Measurements from ENCODE around the gene MKNK2.
"Not testable (repeated sequence)": the region's sequence is repeated elsewhere in the genome, so short reads cannot be mapped to it uniquely, and the experiment has no call there.

Gene MKNK2

DNA sequence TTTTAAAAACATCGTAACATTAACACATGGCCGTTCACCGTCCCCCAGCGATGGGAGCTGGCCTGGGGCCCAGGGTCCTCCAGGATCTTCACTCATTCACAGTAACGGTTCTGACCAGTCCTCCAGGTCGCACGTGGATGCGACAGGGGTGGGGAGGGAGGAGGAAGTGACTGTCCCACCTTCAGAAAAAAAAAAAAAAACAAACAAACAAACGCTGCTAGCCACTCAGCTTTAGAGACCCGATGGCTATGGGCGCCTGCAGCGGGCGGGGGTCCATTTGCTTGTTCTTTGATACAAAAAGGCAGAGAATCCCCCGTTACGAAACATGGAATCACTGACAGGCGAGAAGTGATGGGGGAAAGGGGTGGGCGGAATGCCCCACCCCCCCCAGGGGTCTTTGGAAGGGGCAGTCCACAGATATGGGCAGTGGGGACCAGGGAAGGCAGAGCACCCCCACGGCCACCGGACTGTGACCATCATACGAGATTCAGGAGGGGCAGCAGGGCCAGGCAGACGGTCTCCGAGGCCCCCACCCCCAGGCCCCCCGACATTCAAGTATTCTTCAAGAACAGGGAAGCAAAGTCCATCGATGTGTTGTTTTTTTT lies 13.3 kb downstream of the MKNK2 start:
- no peak overlapping the region for H3K4me3 ChIP-seq
- peaks cover 8 to 17% (median 12%) of the 10 kb centered on the region in 11 experiments; a peak in 21 of 22 replicates for H3K9me3 ChIP-seq (replicated peaks in 1 of 11)
- peaks cover 40 to 71% (median 47%) of the 10 kb centered on the region in 10 experiments for H3K4me1 ChIP-seq
- peaks cover 0 to 56% (median 49%) of the 10 kb centered on the region in 11 experiments; a peak in 19 of 22 replicates for H4K20me1 ChIP-seq
- H3K27me3 ChIP-seq = no peaks in the 10 kb centered on the region
- TF ChIP-seq Cebpa-rat (IDR thresholded peaks at IDR 0.05) = no peak
- H3K36me3 ChIP-seq = peaks cover 47 to 54% (median 52%) of the 10 kb centered on the region in 11 experiments
- peak overlapping the region in 1 of 11 experiments; percentile 9; a peak in 1 of 22 replicates for H3K9ac ChIP-seq
- H3K27ac ChIP-seq = peak overlapping the region in 3 of 11 experiments; percentile 4 to 26 (median 13); a peak in 3 of 22 replicates
- 0 out of 22 replicates have a peak overlapping the region, but pooled peaks of 1 of the 11 experiments have one; percentile 16 for H3K4me2 ChIP-seq

- Histone ChIP-seq H3K4me3 (no peak overlapping the region), H3K9ac (no peak overlapping the region), H3K27ac (no peak overlapping the region), H4K20me1 (peaks cover 0 to 44% (median 39%) of the 10 kb centered on the region in 11 experiments; a peak in 19 of 22 replicates), H3K9me3 (replicated peaks in 1 of 11) (peaks cover 8 to 17% (median 12%) of the 10 kb centered on the region in 11 experiments; a peak in 21 of 22 replicates), H3K4me1 (peaks cover 42 to 73% (median 49%) of the 10 kb centered on the region in 10 experiments), H3K36me3 (peaks cover 38 to 44% (median 42%) of the 10 kb centered on the region in 11 experiments), H3K27me3 (no peaks in the 10 kb centered on the region), H3K4me2 (no peak overlapping the region)
- TF ChIP-seq Cebpa-rat (IDR thresholded peaks at IDR 0.05) = no peak
These were observed 14.6 kb downstream of the MKNK2 start for GRCh38 chr19:2036424-2036823.

DNA sequence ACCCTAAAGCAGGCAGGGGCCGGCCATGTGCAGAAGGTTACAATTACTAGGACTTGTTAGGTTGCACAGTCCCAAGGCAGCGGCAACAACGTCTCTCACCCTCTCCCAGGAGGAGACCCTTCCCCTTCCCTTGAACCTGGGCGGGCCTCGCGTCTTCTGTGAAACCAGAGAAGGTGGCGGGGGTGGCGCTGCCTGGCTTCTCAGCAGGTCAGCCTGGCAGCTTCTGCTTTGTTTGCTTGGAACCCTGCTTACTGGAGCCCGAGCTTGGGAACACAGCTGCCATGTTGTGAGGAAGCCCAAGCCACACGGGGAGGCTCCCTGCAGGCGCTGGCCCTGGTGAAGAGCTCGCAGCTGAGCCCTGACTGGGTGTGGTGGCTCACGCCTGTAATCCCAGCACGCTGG lies 15.5 kb downstream of the MKNK2 start:
- Histone ChIP-seq H3K9me3 (replicated peaks in 1 of 11) (peaks cover 8 to 17% (median 12%) of the 10 kb centered on the region in 11 experiments; a peak in 21 of 22 replicates), H3K9ac (no peak overlapping the region), H3K4me1 (peaks cover 33 to 73% (median 46%) of the 10 kb centered on the region in 10 experiments), H4K20me1 (peaks cover 0 to 36% (median 31%) of the 10 kb centered on the region in 11 experiments; a peak in 18 of 22 replicates), H3K36me3 (peaks cover 30 to 36% (median 34%) of the 10 kb centered on the region in 11 experiments), H3K4me3 (no peak overlapping the region), H3K27ac (no peak overlapping the region), H3K27me3 (no peaks in the 10 kb centered on the region), H3K4me2 (no peak overlapping the region)
- TF ChIP-seq Cebpa-rat (IDR thresholded peaks at IDR 0.05) = no peak

DNA sequence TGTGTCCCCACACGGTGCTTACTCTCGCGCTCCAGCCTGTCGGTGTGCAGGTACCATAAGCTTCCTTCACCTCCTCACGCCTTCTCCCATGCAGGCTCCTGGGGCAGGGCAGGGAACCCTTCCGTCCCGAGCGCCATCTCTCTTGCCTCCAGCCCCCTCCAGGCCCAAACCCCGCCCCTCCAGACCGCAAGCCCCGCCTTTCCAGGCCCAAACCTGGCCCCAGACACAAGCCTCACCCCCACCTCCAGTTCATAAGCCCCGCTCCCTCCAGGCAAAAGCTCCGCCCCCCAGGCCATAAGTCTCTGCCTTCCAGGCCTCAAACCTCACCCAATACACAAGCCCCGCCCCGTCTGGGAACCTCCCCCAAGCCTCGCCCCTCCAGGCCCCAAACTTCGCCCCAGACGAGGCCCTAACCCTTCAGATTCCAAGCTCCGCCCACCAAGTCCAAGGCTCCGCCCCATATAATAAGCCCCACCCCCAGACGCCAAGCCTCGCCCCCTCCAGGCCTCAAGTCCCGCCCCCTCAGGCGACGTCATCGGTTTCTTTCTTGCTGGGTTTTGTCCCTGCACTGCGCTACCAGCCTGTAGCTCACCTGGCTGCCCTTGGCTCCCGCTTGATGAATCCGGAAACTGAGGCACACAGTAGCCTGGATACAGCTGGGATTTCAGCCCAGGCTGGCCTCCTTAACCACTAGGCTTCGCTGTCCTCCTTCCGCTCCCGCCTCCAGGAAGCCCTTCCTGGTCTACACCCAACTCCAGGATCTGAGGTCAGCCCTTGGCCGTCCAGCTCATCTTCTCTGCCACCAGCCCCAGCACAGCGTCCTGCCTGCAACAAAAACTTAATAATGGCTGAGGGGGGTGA lies 16.1 kb downstream of the MKNK2 start:
- no peak overlapping the region for H3K9ac ChIP-seq
- no peaks in the 10 kb centered on the region for H3K27me3 ChIP-seq
- H3K4me3 ChIP-seq = no peak overlapping the region
- peaks cover 0 to 30% (median 25%) of the 10 kb centered on the region in 11 experiments; a peak in 16 of 22 replicates for H4K20me1 ChIP-seq
- H3K9me3 ChIP-seq (replicated peaks in 1 of 11) = peaks cover 8 to 17% (median 12%) of the 10 kb centered on the region in 11 experiments; a peak in 21 of 22 replicates
- H3K36me3 ChIP-seq = peaks cover 23 to 30% (median 28%) of the 10 kb centered on the region in 11 experiments
- H3K4me2 ChIP-seq = peak overlapping the region in 10 of 11 experiments; percentile 17 to 99 (median 94); a peak in 18 of 22 replicates
- H3K4me1 ChIP-seq = peaks cover 32 to 73% (median 46%) of the 10 kb centered on the region in 10 experiments
- no peak for TF ChIP-seq Cebpa-rat (IDR thresholded peaks at IDR 0.05)
- no peak overlapping the region; a peak in 1 of 22 replicates for H3K27ac ChIP-seq

DNA sequence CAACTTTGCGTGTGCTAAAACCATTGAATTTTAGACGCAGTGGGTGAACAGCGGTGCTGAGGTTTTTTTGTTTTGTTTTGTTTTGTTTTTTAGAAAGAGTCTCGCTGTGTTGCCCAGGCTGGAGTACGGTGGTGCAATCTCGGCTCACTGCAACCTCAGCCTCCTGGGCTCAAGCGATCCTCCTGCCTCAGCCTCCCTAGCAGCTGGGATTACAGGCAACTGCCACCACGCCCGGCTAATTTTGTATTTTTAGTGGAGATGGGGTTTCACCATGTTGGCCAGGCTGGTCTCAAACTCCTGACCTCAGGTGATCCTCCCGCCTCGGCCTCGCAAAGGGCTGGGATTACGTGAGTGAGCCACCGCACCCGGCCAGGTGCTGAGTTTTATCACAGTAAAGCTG lies 16.8 kb downstream of the MKNK2 start:
- H3K4me3 ChIP-seq = not testable (repeated sequence)

GRCh38 chr19:2033825-2034159 lies 17.3 kb downstream of the MKNK2 start:
- Histone ChIP-seq H3K27ac (peak overlapping the region in 8 of 11 experiments; percentile 30 to 76 (median 68); a peak in 9 of 22 replicates), H3K4me3 (peak overlapping the region in 1 of 10 experiments; percentile 17; a peak in 2 of 20 replicates), H3K4me2 (peak overlapping the region; percentile 82 to 99 (median 97)), H3K4me1 (peaks cover 32 to 84% (median 49%) of the 10 kb centered on the region in 10 experiments), H3K27me3 (no peaks in the 10 kb centered on the region), H4K20me1 (peaks cover 0 to 18% (median 15%) of the 10 kb centered on the region in 11 experiments; a peak in 16 of 22 replicates), H3K9ac (peak overlapping the region in 7 of 11 experiments; percentile 33 to 73 (median 62); a peak in 8 of 22 replicates), H3K36me3 (peaks cover 13 to 18% (median 16%) of the 10 kb centered on the region in 11 experiments), H3K9me3 (replicated peaks in 1 of 11) (peaks cover 8 to 17% (median 12%) of the 10 kb centered on the region in 11 experiments; a peak in 21 of 22 replicates)
- no peak for TF ChIP-seq Cebpa-rat (IDR thresholded peaks at IDR 0.05)

More for the DNA sequence above, 16.8 kb downstream of the MKNK2 start:
- H4K20me1 ChIP-seq = peaks cover 0 to 23% (median 18%) of the 10 kb centered on the region in 11 experiments; a peak in 16 of 22 replicates
- H3K4me2 ChIP-seq = peak overlapping the region in 10 of 11 experiments; percentile 17 to 99 (median 94); a peak in 18 of 22 replicates
- peaks cover 8 to 17% (median 12%) of the 10 kb centered on the region in 11 experiments; a peak in 21 of 22 replicates for H3K9me3 ChIP-seq (replicated peaks in 1 of 11)
- H3K36me3 ChIP-seq = peaks cover 16 to 23% (median 21%) of the 10 kb centered on the region in 11 experiments
- H3K9ac ChIP-seq = peak overlapping the region in 1 of 11 experiments; percentile 64; a peak in 1 of 22 replicates
- not testable (repeated sequence) for H3K27me3 ChIP-seq, H3K27ac ChIP-seq
- peaks cover 32 to 79% (median 45%) of the 10 kb centered on the region in 10 experiments for H3K4me1 ChIP-seq

- Histone ChIP-seq H3K4me3 (peak overlapping the region in 6 of 10 experiments; percentile 3 to 57 (median 40); a peak in 6 of 20 replicates), H3K9ac (peak overlapping the region; percentile 33 to 77 (median 69); a peak in 15 of 22 replicates), H4K20me1 (peaks cover 0 to 14% (median 9%) of the 10 kb centered on the region in 11 experiments; a peak in 16 of 22 replicates), H3K27ac (peak overlapping the region in 10 of 11 experiments; percentile 19 to 76 (median 68); a peak in 16 of 22 replicates), H3K27me3 (no peaks in the 10 kb centered on the region), H3K36me3 (peaks cover 8 to 13% (median 11%) of the 10 kb centered on the region in 11 experiments), H3K4me2 (peak overlapping the region; percentile 82 to 99 (median 97)), H3K4me1 (peaks cover 32 to 84% (median 54%) of the 10 kb centered on the region in 10 experiments), H3K9me3 (replicated peaks in 1 of 11) (peaks cover 8 to 17% (median 12%) of the 10 kb centered on the region in 11 experiments; a peak in 21 of 22 replicates)
- no peak for TF ChIP-seq Cebpa-rat (IDR thresholded peaks at IDR 0.05)
These were observed 17.8 kb downstream of the MKNK2 start for GRCh38 chr19:2033115-2033824.

All from BLaER1 treated with 17β-estradiol and CSF1 and Interleukin-3, amounts not matched to agents 10 nM and 100 nM (cell line).